Measurements from ENCODE around the gene FSD1L.

FSD1L gene

DNA sequence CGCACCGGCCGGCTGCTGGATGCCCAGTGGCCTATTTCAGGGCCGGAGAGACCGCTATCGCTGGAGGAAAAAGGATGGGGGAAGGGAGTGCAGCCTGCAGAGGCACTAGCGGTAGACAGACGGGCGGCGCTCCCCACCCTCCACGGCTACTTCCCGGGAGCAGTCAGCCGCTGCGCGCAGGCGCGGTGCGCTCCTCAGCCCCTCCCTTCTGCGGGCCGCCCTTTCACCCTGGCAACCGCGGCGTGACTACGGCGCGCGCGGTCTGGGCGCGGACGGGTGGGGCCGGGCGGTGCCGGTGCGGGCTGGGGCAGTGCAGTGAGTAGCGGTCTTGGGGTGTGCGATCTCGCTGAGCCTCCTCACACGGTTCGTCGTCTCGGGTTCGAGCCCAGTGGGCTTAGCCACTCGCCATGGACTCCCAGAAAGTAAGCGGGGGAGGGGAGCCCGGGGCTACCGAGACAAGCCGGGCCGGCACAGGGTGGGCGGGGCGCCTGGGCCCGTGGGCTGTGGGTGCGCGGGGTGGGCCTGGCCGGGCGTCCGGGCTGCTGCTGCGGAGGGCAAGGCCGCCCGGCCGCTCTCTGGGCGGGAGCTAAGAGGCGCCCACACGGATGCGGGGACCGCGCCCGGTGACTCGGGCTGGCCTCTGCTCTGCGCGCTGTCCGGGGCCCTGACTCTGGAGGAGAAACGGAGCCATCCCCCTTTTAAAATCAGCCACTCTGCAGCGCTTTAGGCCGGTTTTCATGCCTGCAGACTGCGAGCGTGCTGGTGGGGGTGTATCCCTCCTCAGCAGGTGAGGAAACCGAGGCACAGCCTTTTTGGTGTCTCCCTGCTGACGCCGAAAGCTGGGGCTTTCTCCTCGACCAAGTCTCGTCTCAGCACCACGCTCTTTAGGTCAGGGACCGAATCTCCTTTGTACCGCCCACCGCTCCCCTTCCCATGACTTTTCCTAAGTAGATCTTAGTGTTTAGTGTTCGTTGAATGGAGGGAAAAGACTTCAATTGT, at the start of gene FSD1L:
Gene FSD1L, plus strand, starts transcription at position 221 of the 999 bp plus-strand sequence. Its CDS starts 187 bp downstream, at position 408.
- in situ Hi-C loops (cut with HindIII; ENCODE audit: low sequenced_read_pairs), result no loop called here

DNA sequence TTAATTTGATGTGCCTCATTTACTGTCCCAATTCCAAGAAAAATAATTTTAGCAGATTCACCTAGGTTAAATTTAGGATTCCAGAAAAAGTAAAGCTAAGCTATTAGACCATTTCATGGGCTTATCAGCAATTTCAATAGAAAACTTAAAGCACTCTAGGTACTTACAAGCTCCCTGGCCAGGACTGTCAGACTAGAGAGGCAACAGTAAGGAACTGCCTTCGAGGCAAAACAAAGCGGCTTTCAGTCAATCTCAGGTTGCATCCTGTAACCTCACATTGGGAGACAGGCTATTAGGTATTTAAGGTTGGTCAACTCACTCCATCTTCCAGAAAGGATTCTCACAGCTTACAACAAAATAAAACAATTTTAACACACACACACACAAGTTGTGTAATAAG, 48.7 kb upstream of the FSD1L start:
- in situ Hi-C loops (cut with HindIII; ENCODE audit: low sequenced_read_pairs), result loop anchor here (5.0 kb wide), 1 partner anchor 37 kb away; no protein-coding TSS in a partner anchor

DNA sequence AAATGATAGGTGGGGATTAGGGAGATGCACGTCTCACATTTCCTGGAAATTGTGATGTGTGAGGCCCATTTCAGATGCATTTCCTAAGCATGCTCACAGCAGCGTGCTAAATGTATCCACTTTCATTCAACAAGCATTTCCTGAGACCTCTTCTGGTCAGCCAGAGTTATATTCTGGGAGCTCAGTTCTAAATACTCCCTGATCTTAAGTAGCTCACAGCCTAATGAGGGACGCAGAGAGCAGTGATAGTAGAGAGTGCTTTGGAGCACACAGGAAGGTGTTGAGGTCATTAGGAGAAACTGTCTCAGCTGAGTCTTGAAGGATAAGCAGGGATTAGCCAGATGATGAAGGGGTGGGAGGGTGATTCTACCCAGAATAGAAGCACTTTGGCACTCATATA, 46.2 kb upstream of the FSD1L start:
- in situ Hi-C loops (cut with HindIII; ENCODE audit: low sequenced_read_pairs), result no loop called here

DNA sequence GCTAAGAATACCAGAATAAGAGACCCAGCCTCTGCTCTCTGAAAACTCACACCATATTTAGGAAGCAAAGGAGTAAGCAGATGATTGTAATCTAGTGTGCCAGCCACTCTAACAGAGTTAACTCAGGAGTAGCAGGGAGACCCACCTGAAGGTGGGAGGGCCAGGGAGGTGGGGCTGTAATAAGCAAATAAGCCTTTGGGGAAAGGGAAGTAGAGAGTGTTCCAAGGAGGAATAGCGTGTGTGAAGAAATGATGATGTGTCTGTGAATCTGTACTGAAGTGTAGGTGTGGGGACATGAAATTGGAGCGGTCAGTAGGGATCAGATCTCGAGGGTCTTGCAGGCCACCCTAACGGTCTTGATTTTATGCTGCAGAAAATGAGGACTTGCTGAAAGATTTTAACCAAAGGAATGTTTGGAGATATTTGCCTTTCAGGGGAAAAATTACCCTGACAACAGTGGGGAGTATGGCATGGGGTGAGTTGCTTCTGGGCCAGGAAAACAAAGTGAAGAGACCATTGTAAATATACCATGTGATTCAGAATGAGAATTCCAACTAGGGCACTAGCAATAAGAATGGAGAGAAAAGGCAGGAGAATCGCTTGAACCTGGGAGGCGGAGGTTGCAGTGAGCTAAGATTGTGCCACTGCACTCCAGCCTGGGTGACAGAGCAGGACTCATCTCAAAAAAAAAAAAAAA, 44.1 kb upstream of the FSD1L start:
- in situ Hi-C loops (cut with HindIII; ENCODE audit: low sequenced_read_pairs), result no loop called here

DNA sequence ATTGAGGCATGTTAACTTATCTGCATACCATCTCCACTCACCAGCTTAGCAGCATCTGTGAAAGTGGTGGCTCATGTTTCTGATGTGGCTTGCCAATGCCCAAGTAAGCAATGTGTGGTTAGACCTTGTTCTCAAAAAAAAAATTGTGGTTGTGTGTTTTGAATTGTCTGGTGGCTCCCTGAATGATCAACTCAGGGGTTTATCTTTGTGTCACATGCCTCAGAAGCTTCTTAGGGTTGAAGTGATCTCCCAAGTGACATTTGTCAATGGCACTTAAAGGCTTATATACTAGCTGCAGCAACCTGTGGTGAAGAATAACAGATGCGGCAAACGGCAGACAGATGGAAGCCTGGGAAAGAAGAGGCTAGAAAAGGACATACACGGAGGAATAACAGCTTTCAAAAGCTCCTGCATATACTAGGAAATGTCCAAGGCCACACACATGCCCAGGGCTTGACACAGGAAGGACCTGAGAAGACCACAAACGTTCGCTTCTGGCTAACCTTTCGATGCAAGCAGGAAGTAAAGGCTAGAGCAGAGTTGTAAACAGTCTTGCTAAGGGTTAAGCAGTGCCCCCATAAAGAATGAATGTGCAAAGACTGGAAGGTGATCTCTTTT, 42.2 kb upstream of the FSD1L start:
- in situ Hi-C loops (cut with HindIII; ENCODE audit: low sequenced_read_pairs), result no loop called here

DNA sequence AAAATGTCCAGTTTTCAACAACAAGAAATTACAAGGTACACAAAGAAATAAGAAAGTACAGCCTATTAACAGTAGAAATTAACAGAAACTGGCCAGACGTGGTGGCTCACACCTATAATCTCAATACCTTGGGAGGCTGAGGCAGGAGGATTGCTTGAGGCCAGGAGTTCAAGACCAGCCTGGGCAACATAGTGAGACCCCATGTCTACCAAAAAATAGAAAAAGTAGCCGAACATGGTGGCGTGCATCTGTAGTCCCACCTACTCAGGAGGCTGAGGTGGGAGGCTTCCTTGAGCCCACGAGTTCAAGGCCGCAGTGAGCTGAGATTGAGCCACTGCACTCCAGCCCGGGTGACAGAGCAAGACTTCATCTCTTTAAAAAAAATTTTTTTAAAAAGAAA, 41.5 kb upstream of the FSD1L start:
- in situ Hi-C loops (cut with HindIII; ENCODE audit: low sequenced_read_pairs), result no loop called here

DNA sequence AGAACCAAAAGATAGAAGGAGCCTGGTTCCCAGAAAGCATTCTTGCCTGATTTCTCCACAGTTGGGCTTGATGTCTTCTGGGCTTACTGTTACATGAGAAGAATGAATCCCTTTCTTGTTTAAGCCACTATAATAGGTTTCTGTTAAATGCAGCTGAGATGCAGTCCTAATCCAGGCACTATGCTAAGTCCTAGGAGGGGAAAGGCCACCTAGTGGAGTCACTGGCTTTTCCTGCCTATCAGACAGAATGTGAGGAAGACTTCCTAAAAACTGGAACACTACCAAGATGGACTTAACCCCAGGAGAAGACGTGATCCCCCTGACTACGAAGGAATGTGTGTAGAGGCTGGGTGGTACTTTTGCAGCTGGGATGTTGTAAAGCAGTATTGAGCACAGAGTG, 34.3 kb upstream of the FSD1L start:
- in situ Hi-C loops (cut with HindIII; ENCODE audit: low sequenced_read_pairs), result no loop called here

DNA sequence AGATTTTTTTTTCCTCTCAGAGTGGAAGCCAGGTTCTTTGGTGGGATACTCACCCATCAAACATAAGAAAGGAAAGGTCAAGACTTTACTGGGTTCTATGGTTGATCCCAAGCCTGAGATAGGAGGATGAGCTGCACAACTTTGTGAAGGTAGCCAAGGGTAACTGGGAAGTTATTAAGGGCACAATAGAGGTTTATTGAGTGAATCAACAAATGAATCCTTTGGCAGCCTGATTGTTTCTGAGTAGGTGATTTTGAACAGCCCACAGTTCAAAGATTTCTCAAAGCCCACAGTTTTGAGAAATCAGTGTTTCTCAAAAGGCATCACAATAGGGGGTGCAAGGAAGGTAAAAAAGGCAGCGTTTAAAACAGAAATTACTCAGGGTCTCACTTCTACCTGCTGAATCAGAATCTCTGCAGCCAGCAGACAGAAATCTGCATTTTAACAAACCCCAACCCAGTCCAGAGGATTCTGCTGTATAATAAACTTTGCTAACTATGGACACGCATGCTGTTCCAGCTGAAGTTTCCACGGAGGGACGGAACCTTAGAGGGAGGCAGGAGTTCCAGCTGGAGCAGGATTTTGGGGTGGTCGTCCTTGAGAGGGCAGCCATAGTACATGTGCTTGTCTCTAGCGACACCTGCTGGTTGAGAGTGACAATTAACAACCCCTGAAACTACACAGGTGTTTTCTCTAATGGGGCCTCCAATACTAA, 32.7 kb upstream of the FSD1L start:
- in situ Hi-C loops (cut with HindIII; ENCODE audit: low sequenced_read_pairs), result no loop called here

DNA sequence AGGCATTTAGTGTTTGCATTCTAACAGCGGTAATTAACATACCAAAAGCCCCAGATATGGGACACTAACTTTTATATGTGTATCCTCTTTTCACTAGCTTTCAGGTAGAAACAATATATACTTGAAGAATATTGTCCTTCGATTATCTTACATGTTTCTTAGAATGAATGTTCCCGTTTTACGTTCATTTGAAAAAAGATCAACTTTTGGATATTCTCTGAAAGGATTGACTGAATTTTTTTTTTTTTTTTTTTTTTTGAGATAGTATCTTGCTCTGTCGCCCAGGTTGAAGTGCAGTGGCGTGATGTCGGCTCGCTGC, 32.2 kb upstream of the FSD1L start:
- in situ Hi-C loops (cut with HindIII; ENCODE audit: low sequenced_read_pairs), result no loop called here

DNA sequence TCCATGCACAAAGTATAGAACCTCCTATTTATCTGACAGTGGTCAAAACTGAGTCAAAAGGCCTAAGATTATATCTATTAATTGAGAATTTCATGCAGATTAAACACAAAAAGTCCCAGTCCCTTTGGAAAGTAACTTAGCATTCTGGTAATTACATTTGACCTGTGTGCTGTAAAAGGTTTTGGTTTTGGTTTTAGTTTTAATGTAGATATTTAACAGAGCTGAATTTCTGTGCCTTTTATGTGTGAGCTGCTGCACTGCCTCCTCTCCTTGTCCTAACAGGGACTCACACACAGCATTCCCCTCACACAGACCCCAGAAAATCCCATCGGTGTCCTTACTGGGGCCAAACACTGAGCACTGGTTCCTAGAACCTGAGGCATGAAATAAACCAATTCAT, 31.0 kb upstream of the FSD1L start:
- in situ Hi-C loops (cut with HindIII; ENCODE audit: low sequenced_read_pairs), result no loop called here

DNA sequence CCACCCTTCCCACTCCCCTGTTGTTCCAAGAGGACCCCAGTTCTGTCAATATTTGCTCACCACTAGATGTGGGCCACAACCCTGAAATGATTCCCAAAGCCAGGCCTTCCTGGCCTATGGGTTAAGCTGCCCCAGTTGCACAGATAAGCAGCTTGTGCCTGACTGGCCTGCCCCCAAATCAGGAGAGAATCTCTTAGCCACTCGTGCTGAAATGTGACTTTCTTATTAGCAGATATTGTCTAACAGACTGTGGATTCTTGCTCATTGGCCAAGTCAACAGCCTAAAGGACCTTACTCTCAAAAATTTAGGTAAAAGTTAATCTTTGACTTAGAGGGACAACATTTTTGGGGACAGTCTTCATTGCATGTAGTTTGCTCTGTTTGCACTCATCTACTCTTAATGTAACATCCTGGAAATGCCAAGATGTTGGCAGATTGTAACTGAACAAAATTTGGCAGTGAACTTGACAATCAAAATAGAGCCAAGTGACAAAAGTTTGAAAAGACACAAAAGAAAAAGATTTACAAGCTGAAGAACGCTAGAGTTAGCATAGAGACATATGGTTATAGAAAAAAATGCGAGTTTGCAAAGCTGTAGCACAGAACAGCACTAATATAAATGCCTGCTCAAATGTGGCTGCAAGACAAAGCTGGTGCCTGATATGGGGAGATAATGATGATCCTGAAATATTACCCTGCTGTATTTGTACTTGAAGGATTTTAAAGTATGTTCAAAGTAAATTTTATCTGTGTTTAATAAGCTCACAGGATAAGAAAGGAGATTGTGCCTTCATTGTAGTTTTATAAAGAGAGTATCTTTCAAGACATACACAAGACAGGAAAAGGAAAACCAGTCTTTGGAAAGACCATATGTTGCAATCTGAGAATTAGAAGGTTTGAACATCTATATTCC, 29.0 kb upstream of the FSD1L start:
- in situ Hi-C loops (cut with HindIII; ENCODE audit: low sequenced_read_pairs), result no loop called here

DNA sequence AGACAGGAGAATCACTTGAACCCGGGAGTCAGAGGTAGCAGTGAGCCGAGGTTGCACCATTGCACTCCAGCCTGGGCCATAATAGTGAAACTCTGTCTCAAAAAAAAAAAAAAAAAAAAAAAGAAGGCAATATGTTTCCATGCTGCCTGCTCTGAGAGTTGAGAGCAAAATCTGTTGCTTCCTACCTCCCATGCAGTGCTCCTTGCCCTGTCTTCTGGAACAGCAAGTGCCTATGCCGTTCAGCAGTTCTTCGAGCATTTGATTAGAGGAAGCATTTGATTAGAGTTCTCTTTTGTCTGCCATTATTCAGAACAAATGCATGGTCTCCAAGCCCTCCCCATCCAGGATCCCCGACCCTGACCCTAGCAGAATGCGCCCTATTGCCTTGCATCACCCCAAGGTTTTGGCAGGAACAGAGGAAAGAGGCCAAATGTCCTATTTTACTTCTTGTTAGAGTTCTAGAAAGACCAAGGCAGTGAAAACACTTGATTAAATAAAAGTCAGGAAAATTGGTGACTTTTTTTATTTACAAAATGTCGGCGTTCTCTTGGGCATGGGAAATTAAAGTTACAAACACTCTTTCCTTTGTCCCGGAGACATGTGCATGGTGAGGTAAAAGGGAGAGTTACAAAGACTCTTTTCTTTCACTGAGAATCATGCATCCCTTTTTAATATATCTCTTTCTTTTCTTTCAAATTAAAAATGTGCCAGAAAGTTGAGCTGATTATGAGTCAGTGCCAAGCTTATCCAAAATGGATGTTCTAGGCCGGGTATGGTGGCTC, 27.8 kb upstream of the FSD1L start:
- in situ Hi-C loops (cut with HindIII; ENCODE audit: low sequenced_read_pairs), result no loop called here

DNA sequence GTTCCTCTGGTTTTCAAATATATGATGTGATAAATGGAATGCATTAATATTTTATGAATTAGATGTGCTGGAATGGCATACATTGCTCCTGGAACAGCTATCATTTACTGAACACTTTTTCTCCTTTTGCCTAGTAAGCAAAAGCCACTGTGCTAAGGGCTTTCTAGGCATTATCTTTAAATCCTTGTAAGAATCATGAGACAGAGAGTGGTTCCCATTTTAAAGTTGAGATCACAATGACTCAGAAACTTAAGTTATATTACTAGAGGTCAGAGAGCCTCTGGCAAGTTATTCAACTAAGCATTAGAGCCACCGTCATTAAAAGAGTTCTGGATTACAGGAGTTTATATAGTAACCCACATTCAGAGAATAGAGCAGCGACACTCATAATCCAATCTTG, 26.7 kb upstream of the FSD1L start:
- in situ Hi-C loops (cut with HindIII; ENCODE audit: low sequenced_read_pairs), result no loop called here

DNA sequence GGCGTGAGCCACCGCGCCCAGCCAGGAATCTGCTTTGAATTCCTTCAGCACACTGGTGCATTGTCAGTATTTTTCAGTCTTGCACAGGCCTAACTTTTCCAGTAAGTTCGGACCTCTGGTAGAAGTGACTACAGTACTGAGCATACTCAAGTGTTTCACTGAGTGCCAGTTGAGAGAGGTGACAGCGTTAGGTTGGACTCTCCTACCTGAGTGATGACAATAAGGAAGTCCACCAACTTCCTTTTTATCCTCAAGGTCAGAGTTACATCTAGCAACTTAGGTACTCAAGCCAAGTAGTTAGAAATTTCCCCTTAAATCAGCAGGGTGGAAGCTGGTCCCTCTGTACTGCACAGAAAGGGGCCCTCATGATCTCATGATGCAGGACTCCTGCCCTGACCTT, 26.0 kb upstream of the FSD1L start:
- in situ Hi-C loops (cut with HindIII; ENCODE audit: low sequenced_read_pairs), result no loop called here

DNA sequence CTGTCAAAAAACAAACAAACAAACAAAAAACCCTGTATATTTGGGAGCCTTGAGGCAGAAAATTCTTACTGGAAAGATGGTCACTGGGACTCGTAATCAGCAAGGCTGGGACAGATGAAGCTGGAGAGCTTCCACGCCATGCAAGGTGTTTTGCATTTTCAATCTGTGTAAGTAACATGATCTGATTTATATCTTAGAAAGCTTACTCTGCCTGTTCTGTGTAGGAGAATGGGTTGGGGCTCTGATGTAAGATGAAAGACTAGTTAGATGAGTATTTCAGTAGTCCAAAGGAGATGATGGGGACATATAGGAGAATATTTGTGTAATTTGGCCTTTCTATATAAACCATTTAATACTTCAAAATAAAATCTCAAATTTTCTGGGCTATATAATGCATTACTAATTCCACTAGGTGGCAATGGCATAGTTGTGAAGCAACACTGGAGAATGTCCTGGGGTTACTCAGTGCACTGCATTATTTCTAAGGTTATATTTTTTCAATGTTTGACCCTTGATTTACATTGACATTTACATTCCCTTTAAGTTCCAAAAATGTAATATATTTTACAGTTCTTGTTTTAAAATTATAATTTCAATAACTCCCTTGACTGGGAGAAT, 21.9 kb upstream of the FSD1L start:
- in situ Hi-C loops (cut with HindIII; ENCODE audit: low sequenced_read_pairs), result no loop called here

DNA sequence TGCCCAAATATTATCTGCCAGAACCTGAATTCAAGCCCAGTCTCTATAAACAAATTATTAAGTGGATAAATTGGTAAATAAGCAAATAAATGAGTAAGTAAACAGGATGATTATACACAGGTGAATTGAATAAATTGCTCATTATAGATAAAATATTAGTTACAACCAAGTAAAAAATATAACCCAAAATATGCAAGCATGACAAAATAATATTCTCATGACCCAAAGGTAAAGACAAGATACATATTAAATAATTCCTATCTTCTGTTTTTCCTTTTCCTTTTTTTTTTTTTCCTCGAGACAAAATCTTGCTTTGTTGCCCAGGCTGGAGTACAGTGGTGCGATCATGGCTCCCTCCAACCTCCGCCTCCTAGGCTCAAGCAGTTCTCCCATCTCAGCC, 21.2 kb upstream of the FSD1L start:
- in situ Hi-C loops (cut with HindIII; ENCODE audit: low sequenced_read_pairs), result no loop called here

DNA sequence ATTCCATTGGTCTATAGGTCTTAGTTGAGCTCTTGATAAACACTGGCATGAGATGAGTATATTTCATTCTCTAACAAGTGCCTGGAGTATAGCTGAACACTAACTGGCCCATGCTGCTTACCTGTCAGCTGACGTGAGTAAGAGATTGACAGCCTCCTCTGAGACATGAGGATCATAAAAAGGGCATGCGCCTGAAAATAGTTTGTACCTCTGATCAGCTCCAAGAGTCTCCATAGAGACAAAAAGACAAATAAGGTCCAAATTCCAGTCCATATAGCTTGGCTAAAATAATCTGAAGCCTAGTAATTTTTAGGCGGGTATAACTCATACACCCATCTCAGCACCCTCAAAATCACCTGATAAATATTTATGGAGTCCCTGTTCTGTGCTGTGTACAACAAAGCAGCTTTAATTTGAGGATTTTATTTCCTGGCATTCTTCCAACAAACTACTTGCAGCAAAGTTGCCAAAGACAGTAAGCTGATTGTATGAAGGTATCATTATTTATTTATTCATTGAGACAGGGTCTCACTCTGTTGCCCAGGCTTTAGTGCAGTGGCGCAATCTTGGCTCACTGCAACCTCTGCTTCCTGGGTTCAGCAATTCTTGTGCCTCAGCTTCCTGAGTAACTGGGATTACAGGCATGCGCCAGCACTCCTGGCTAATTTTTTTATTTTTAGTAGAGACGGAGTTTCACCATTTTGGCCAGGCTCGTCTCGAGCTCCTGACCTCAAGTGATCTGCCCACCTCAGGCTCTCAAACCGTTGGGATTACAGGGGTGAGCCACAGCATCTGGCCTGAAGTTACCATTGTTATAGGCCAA, 16.2 kb upstream of the FSD1L start:
- in situ Hi-C loops (cut with HindIII; ENCODE audit: low sequenced_read_pairs), result no loop called here

DNA sequence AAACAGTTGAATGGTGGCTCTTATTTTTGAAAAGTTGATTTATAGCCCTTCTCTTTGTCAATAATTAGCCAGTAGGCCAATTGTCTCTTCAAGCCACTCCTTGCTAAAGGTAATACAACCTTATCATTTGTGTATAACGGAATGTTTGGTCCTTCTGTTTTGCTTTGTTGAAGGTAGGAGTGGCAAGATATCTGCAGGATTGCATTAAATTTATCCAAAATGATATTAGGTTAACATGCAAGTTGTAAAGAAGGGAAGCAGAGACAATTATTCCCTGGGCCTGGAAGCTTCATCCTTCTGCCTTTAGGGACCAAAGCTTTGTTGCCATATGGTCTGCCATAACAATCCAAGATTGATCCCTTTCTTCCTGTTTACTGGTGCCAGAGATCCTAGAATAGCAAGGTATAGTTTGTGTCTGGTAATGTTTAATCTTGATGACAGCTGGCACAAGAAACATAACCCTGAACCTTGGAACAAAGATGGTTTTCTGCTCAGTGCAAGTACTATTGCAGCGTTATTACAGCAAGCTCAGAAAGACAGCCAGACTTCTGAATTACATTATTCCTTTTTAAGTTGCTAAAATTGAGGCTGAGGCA, 15.5 kb upstream of the FSD1L start:
- in situ Hi-C loops (cut with HindIII; ENCODE audit: low sequenced_read_pairs), result no loop called here

Measured in DLD1 (cell line).